SK-N-SH (cell line): ENCODE data around the gene PPP1R11. TPM values are rescaled to one million over a fixed set of nuclear protein-coding genes. Genes with fewer than 3 reads are reported as not detected.

ENCODE experiments used
- CTCF ChIA-PET: fragments of 300-600, 350-600 bp; formaldehyde crosslinking; extraction: SDS; loops from one replicate; lab custom pipeline; 2021; lab: Yijun Ruan, JAX
- POLR2A ChIA-PET: fragments of 350-600 bp; sonication (Branson Sonifier 250); formaldehyde crosslinking; extraction: SDS; loops from one replicate; lab custom pipeline; 2020; ENCODE audit warnings: antibody characterized with exemption, inconsistent platforms; lab: Yijun Ruan, JAX
- DNase-seq: peaks from one replicate; pipeline ENCODE4 v3.0.0; 2012
- H2AFZ ChIP-seq: fragments of 200-600 bp; sonication (generic); 2 replicates; pipeline ENCODE4 v1.8.1; 2016; ENCODE audit warnings: antibody characterized with exemption, mild to moderate bottlenecking, low read depth
- H3F3A ChIP-seq: fragments of 200-600 bp; sonication (generic); replicated peaks from 2 replicates; pipeline ENCODE3; 2016; ENCODE audit warnings: antibody characterized with exemption, mild to moderate bottlenecking; ENCODE audit not compliant: insufficient read depth
- H3K27ac ChIP-seq, 2 experiments: fragments of 200-500 bp in 1 of 2; fragments of 200-600 bp in 1 of 2; sonication (Bioruptor generic) in 1 of 2; sonication (generic), shearing (Covaris generic) in 1 of 2; 2 replicates each; pipeline versions ENCODE4 v1.5.1 to v1.6.1; 2014 to 2016; ENCODE audit warnings: low read depth in 2 of 2, inconsistent platforms in 1 of 2, low read length in 1 of 2, mild to moderate bottlenecking in 1 of 2, mixed read lengths in 1 of 2
- H3K27me3 ChIP-seq: fragments of 200-600 bp; sonication (generic), shearing (Covaris generic); 2 replicates; pipeline ENCODE4 v1.6.1; 2016; ENCODE audit warnings: mixed run types; ENCODE audit not compliant: insufficient read depth
- H3K36me3 ChIP-seq, 2 experiments: fragments of 200-500 bp in 1 of 2; fragments of 200-600 bp in 1 of 2; sonication (Bioruptor generic) in 1 of 2; sonication (generic) in 1 of 2; replicated peaks in 1 of 2; 2 replicates each; pipeline versions ENCODE3 to v1.5.1; 2014 to 2016; ENCODE audit warnings: low read length in 1 of 2, mild to moderate bottlenecking in 1 of 2; ENCODE audit not compliant: insufficient read depth in 2 of 2, control insufficient read depth in 1 of 2
- H3K4me1 ChIP-seq, 2 experiments: fragments of 200-500 bp in 1 of 2; fragments of 200-600 bp in 1 of 2; sonication (Bioruptor generic) in 1 of 2; sonication (generic), shearing (Covaris generic) in 1 of 2; 2 replicates each; pipeline versions ENCODE4 v1.5.1 to v1.6.1; 2014 to 2016; ENCODE audit warnings: low read depth in 1 of 2, low read length in 1 of 2, mixed run types in 1 of 2; ENCODE audit not compliant: insufficient read depth in 2 of 2, control insufficient read depth in 1 of 2
- H3K4me2 ChIP-seq: fragments of 200-600 bp; sonication (generic), shearing (Covaris generic); 2 replicates; pipeline ENCODE4 v1.6.1; 2017; ENCODE audit warnings: mixed run types
- H3K4me3 ChIP-seq, 2 experiments: fragments of 200-500 bp in 1 of 2; fragments of 200-600 bp in 1 of 2; sonication (Bioruptor generic) in 1 of 2; sonication (generic), shearing (Covaris generic) in 1 of 2; 2 replicates each; pipeline versions ENCODE4 v1.5.1 to v1.8.1; 2014 to 2016; ENCODE audit warnings: low read depth in 2 of 2, inconsistent platforms in 1 of 2, low read length in 1 of 2, mild to moderate bottlenecking in 1 of 2, mixed read lengths in 1 of 2, moderate library complexity in 1 of 2
- H3K79me2 ChIP-seq: fragments of 200-600 bp; sonication (generic); 2 replicates; pipeline ENCODE4 v1.8.1; 2017; ENCODE audit warnings: mild to moderate bottlenecking; ENCODE audit not compliant: insufficient read depth
- H3K9ac ChIP-seq: fragments of 200-600 bp; sonication (generic); 2 replicates; pipeline ENCODE4 v1.6.1; 2017; ENCODE audit warnings: mixed run types
- H3K9me2 ChIP-seq: fragments of 200-600 bp; sonication (generic); 2 replicates; pipeline ENCODE4 v1.6.1; 2017; ENCODE audit warnings: mixed run types
- H3K9me3 ChIP-seq: fragments of 200-600 bp; sonication (generic); 2 replicates; pipeline ENCODE4 v1.6.1; 2017; ENCODE audit warnings: mixed run types, mild to moderate bottlenecking, moderate library complexity
- H4K20me1 ChIP-seq: fragments of 200-600 bp; sonication (generic); 2 replicates; pipeline ENCODE4 v1.6.1; 2017; ENCODE audit warnings: mild to moderate bottlenecking, mixed run types; ENCODE audit not compliant: insufficient read depth
- GATA2 ChIP-seq: sonication (generic); formaldehyde crosslinking; IDR thresholded peaks from 2 replicates; pipeline ENCODE4 v1.5.0; 2020; ENCODE audit warnings: mild to moderate bottlenecking, missing genetic modification reagents
- JUND ChIP-seq: IDR thresholded peaks from 2 replicates; pipeline ENCODE4 v1.4.0; 2012
- MAX ChIP-seq: IDR thresholded peaks from 2 replicates; pipeline ENCODE4 v1.4.0; 2012; ENCODE audit warnings: low read depth
- POLR2AphosphoS5 ChIP-seq: IDR thresholded peaks from 2 replicates; pipeline ENCODE4 v1.6.1; 2012; ENCODE audit warnings: low read depth, low read length
- RAD21 ChIP-seq: IDR thresholded peaks from 2 replicates; pipeline ENCODE4 v1.6.1; 2012; ENCODE audit warnings: mild to moderate bottlenecking, low read length
- RFX5 ChIP-seq: IDR thresholded peaks from 2 replicates; pipeline ENCODE4 v1.6.1; 2012; ENCODE audit warnings: mild to moderate bottlenecking, improper control_type of control experiment, low read length
- SMC3 ChIP-seq: IDR thresholded peaks from 2 replicates; pipeline ENCODE4 v1.6.1; 2012; ENCODE audit warnings: low read depth, low read length, improper control_type of control experiment
- TAF1 ChIP-seq: IDR thresholded peaks from 2 replicates; pipeline ENCODE4 v1.6.1; 2012; ENCODE audit warnings: low read depth, mild to moderate bottlenecking, low read length, moderate library complexity, borderline replicate concordance
- USF1 ChIP-seq: IDR thresholded peaks from 2 replicates; pipeline ENCODE4 v1.4.0; 2012; ENCODE audit warnings: low read depth, borderline replicate concordance
- YY1 ChIP-seq: IDR thresholded peaks from 2 replicates; pipeline ENCODE4 v1.4.0; 2012; ENCODE audit warnings: low read depth, mild to moderate bottlenecking
- WGBS: methylation state at CpG from one replicate; pipeline ENCODE4 v1.1.6; 2017; ENCODE audit warnings: low lambda C conversion rate; 5-methylcytosine and 5-hydroxymethylcytosine counted together
- polyA plus RNA-seq, 3 experiments: library from polyadenylated mRNA; depleted of rRNA; stranded (reverse); fragments of >200 nt; gene quantifications; 2 replicates each; pipeline ENCODE4 v1.2.3, GENCODE V29; 2012

Gene PPP1R11
- polyA plus RNA-seq, 1 of the 3 experiments (the other 2 are of a cell fraction): 46.8 TPM

GRCh38 chr6:30062471-30063178 is 4.4 kb upstream of the PPP1R11 start:
- no peak for TF ChIP-seq RAD21
- TF ChIP-seq JUND: no peak
- no peak for TF ChIP-seq TAF1
- no peak for TF ChIP-seq USF1
- no peak for DNase-seq
- Histone ChIP-seq H3K4me1 (peaks cover 6 to 18% of the 10 kb centered on the region in 2 experiments; a peak in 3 of 4 replicates), H3K27me3 (no peaks in the 10 kb centered on the region), H3K79me2 (peaks cover 41% of the 10 kb centered on the region), H3K4me3 (peak overlapping the region; percentile 96 to 99; a peak in 2 of 4 replicates), H3F3A (peaks cover 11% of the 10 kb centered on the region), H4K20me1 (no peaks in the 10 kb centered on the region), H2AFZ (peak overlapping the region; percentile 98), H3K4me2 (peak overlapping the region; percentile 89), H3K36me3 (peaks cover 17 to 23% of the 10 kb centered on the region in 2 experiments), H3K9me2 (no peaks in the 10 kb centered on the region), H3K27ac (peak overlapping the region; percentile 71 to 77; a peak in 1 of 4 replicates), H3K9me3 (no peaks in the 10 kb centered on the region), H3K9ac (peak overlapping the region; percentile 89; the same call in 1 of the 2 replicates)
- ChIA-PET CTCF (no interaction called here), POLR2A (interaction anchor here (0.7 kb wide), 1 partner anchor 1837 kb away, joined by 3 read pairs; no protein-coding TSS in a partner anchor)
- 82% methylated on average over 7 of the region's 7 CpGs for WGBS

- no peaks in the 10 kb centered on the region for H4K20me1 ChIP-seq
- no peak overlapping the region for H3K4me3 ChIP-seq
- no peaks in the 10 kb centered on the region for H3K9me2 ChIP-seq
- no peak overlapping the region for H3K9ac ChIP-seq
- H3F3A ChIP-seq: peaks cover 11% of the 10 kb centered on the region
- 85% methylated on average over 2 of the region's 2 CpGs for WGBS
- no peaks in the 10 kb centered on the region for H3K27me3 ChIP-seq
- TF ChIP-seq POLR2AphosphoS5 (no peak), RFX5 (no peak), YY1 (no peak), SMC3 (no peak), USF1 (no peak), MAX (no peak), GATA2 (CRISPR knock-in tag) (no peak)
- TF ChIP-seq, all 33 proteins: peak for 0
- Histone ChIP-seq H3K4me2 (no peak overlapping the region), H3K9me3 (no peaks in the 10 kb centered on the region), H3K27ac (no peak overlapping the region), H3K36me3 (peaks cover 11 to 18% of the 10 kb centered on the region in 2 experiments), H3K4me1 (peaks cover 6 to 25% of the 10 kb centered on the region in 2 experiments; a peak in 3 of 4 replicates), H3K79me2 (peaks cover 48% of the 10 kb centered on the region), H2AFZ (no peak overlapping the region)
- ChIA-PET POLR2A (no interaction called here), CTCF (no interaction called here)
- no peak for DNase-seq
Observed at GRCh38 chr6:30063315-30063714, 3.7 kb upstream of the PPP1R11 start.
